Measurements from ENCODE around the gene HOOK2. TPM values are rescaled to one million over a fixed set of nuclear protein-coding genes. Genes with fewer than 3 reads are reported as not detected.

Gene HOOK2
- total and polyA plus RNA-seq, 2 of the 13 experiments (the other 11 are each of a cell fraction or from before 2014, with no cell fraction given), result 9.2 to 12.9 TPM

DNA sequence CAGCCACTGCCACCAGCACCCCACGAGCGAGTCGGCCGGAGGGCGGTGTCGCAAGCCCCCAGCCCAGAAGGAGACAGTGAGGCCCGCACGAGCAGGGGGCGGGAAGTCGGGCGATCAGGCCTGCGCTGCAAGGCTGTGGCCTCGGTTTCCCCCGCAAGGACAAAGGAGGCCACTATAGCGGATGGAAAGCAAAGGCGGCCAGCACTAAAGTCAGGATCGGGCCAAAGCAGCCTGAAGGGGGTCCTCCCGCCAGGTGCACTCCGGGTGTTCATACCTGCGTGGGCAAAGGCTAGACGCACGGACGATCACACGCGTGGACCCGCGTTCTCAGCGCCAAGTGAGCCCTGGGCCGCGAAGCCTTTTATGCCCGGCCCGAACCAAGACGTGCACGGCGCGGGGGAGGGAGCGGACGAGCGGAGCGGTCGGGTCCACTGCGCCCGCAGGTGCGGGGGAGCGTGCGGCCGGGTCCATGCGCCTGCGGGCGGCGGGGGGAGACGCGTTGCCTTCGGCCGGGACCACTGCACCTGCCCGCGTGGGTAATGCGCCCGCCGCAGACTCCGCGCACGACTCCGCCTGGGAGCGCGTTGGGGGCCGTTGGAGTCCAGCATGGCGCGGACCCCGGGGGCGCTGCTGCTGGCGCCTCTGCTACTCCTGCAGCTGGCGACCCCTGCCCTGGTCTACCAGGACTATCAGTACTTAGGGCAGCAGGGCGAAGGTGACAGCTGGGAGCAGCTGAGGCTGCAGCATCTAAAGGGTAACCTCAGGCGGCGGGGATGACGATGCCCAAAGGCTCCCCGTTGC lies 26.3 kb upstream of the HOOK2 start, which contains the start of the genes PRDX2 and THSD8 (continued):
- TF ChIP-seq TBX2 (CRISPR knock-in tag; IDR thresholded peaks at IDR 0.05; ENCODE audit: borderline replicate concordance) (peak; percentile 86), ZNF296 (CRISPR knock-in tag; conservative IDR thresholded peaks at IDR 0.05) (peak; percentile 46; the same call in 1 of the 2 replicates), ZNF678 (CRISPR knock-in tag; IDR thresholded peaks at IDR 0.05) (peak; percentile 20; the same call in 1 of the 2 replicates), ZBTB7A (CRISPR knock-in tag; IDR thresholded peaks at IDR 0.05) (peak; percentile 35), SIN3A (IDR thresholded peaks at IDR 0.05; ENCODE audit: borderline replicate concordance, low read depth, low read length) (peak; percentile 59; the same call in 1 of the 2 replicates), ZNF556 (CRISPR knock-in tag; IDR thresholded peaks at IDR 0.05; ENCODE audit: borderline replicate concordance) (peak; percentile 91; the same call in 1 of the 2 replicates), PPARG (CRISPR knock-in tag; conservative IDR thresholded peaks at IDR 0.05) (peak; percentile 93), ZNF292 (CRISPR knock-in tag; IDR thresholded peaks at IDR 0.05; ENCODE audit: borderline replicate concordance, low read depth) (peak; percentile 20; the same call in 1 of the 2 replicates), PITX1 (CRISPR knock-in tag; IDR thresholded peaks at IDR 0.05) (peak; percentile 36; the same call in 1 of the 2 replicates), MTA1 (CRISPR knock-in tag; IDR thresholded peaks at IDR 0.05; ENCODE audit: borderline replicate concordance) (peak; percentile 53), ZFY (CRISPR knock-in tag; IDR thresholded peaks at IDR 0.05) (peak; percentile 96), ZNF335 (CRISPR knock-in tag; IDR thresholded peaks at IDR 0.05) (no peak), ZIK1 (CRISPR knock-in tag; IDR thresholded peaks at IDR 0.05; ENCODE audit: borderline replicate concordance, low read depth) (peak; percentile 91), AHR (CRISPR knock-in tag; IDR thresholded peaks at IDR 0.05) (no peak), ZNF337 (CRISPR knock-in tag; IDR thresholded peaks at IDR 0.05; ENCODE audit: borderline replicate concordance, low read depth) (peak; percentile 71; the same call in 1 of the 2 replicates), FOXA1 (IDR thresholded peaks at IDR 0.05) (no peak), FOXA1 (CRISPR knock-in tag; IDR thresholded peaks at IDR 0.05) (peak; percentile 32)
- TF ChIP-seq, protein P1, sequence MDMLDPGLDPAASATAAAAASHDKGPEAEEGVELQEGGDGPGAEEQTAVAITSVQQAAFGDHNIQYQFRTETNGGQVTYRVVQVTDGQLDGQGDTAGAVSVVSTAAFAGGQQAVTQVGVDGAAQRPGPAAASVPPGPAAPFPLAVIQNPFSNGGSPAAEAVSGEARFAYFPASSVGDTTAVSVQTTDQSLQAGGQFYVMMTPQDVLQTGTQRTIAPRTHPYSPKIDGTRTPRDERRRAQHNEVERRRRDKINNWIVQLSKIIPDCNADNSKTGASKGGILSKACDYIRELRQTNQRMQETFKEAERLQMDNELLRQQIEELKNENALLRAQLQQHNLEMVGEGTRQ (IDR thresholded peaks at IDR 0.05; ENCODE audit: low read depth, low read length), result no peak
- TF ChIP-seq, protein P1 (CRISPR knock-in tag; IDR thresholded peaks at IDR 0.05; ENCODE audit: borderline replicate concordance), result peak; percentile 55; the same call in 1 of the 2 replicates
- TF ChIP-seq, protein P2, sequence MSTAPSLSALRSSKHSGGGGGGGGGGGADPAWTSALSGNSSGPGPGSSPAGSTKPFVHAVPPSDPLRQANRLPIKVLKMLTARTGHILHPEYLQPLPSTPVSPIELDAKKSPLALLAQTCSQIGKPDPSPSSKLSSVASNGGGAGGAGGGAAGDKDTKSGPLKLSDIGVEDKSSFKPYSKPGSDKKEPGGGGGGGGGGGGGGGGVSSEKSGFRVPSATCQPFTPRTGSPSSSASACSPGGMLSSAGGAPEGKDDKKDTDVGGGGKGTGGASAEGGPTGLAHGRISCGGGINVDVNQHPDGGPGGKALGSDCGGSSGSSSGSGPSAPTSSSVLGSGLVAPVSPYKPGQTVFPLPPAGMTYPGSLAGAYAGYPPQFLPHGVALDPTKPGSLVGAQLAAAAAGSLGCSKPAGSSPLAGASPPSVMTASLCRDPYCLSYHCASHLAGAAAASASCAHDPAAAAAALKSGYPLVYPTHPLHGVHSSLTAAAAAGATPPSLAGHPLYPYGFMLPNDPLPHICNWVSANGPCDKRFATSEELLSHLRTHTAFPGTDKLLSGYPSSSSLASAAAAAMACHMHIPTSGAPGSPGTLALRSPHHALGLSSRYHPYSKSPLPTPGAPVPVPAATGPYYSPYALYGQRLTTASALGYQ (CRISPR knock-in tag; IDR thresholded peaks at IDR 0.05), result peak; percentile 67; the same call in 1 of the 2 replicates
- TF ChIP-seq, protein P3, sequence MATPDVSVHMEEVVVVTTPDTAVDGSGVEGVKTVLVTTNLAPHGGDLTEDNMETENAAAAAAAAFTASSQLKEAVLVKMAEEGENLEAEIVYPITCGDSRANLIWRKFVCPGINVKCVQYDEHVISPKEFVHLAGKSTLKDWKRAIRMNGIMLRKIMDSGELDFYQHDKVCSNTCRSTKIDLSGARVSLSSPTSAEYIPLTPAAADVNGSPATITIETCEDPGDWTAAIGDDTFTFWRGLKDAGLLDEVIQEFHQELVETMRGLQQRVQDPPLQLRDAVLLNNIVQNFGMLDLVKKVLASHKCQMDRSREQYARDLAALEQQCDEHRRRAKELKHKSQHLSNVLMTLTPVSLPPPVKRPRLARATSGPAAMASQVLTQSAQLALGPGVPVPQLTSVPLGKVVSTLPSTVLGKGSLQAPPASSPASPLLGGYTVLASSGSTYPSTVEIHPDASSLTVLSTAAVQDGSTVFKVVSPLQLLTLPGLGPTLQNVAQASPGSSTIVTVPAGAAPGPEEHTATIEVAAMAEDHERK (CRISPR knock-in tag; IDR thresholded peaks at IDR 0.05; ENCODE audit: low read depth), result peak; percentile 56; the same call in 1 of the 2 replicates
- TF ChIP-seq, protein P4, sequence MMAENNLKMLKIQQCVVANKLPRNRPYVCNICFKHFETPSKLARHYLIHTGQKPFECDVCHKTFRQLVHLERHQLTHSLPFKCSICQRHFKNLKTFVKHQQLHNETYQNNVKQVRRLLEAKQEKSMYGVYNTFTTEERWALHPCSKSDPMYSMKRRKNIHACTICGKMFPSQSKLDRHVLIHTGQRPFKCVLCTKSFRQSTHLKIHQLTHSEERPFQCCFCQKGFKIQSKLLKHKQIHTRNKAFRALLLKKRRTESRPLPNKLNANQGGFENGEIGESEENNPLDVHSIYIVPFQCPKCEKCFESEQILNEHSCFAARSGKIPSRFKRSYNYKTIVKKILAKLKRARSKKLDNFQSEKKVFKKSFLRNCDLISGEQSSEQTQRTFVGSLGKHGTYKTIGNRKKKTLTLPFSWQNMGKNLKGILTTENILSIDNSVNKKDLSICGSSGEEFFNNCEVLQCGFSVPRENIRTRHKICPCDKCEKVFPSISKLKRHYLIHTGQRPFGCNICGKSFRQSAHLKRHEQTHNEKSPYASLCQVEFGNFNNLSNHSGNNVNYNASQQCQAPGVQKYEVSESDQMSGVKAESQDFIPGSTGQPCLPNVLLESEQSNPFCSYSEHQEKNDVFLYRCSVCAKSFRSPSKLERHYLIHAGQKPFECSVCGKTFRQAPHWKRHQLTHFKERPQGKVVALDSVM (CRISPR knock-in tag; IDR thresholded peaks at IDR 0.05), result peak; percentile 77

All from HepG2 (cell line).